Measurements from ENCODE around the gene PABPC1L. TPM values are rescaled to one million over a fixed set of nuclear protein-coding genes. Genes with fewer than 3 reads are reported as not detected.

Gene PABPC1L
- total RNA-seq, 1 donor from 2014 or later = 211 TPM

DNA sequence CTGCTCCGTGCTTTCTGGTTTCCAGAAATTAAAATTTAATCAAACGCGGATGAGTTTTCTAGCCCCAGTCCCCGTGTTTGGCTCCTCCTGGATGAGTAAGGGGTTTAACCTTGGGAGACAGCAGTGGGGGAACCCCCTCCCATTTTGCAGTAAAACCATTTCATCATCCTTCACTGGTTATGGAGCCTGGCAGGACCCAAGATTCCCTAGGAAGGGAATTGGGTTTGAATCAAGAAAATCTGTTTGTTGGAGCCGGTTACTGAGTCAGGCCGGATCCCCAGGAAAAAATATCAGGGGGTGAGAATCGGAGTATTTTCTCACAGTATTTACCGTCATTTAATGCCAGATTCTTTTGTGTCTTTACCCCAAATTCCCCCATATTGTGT is 23.6 kb upstream of the PABPC1L start:
- TF ChIP-seq, protein P1, sequence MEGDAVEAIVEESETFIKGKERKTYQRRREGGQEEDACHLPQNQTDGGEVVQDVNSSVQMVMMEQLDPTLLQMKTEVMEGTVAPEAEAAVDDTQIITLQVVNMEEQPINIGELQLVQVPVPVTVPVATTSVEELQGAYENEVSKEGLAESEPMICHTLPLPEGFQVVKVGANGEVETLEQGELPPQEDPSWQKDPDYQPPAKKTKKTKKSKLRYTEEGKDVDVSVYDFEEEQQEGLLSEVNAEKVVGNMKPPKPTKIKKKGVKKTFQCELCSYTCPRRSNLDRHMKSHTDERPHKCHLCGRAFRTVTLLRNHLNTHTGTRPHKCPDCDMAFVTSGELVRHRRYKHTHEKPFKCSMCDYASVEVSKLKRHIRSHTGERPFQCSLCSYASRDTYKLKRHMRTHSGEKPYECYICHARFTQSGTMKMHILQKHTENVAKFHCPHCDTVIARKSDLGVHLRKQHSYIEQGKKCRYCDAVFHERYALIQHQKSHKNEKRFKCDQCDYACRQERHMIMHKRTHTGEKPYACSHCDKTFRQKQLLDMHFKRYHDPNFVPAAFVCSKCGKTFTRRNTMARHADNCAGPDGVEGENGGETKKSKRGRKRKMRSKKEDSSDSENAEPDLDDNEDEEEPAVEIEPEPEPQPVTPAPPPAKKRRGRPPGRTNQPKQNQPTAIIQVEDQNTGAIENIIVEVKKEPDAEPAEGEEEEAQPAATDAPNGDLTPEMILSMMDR (IDR thresholded peaks at IDR 0.05; ENCODE audit: unreplicated experiment) = peak; percentile 3
- H3K36me3 Mint-ChIP-seq (ENCODE audit: insufficient read depth) = no peaks in the 10 kb centered on the region
- no peaks in the 10 kb centered on the region for H3K9me3 Mint-ChIP-seq (ENCODE audit: low read depth)
- DNase-seq (ENCODE audit: low spot score, unreplicated experiment) = no peak
- peak overlapping the region; percentile 92 for H3K27ac Mint-ChIP-seq
- no peaks in the 10 kb centered on the region for H3K27me3 Mint-ChIP-seq
- peak overlapping the region; percentile 85 for H3K4me3 Mint-ChIP-seq (ENCODE audit: low read depth)
- peaks cover 23% of the 10 kb centered on the region for H3K4me1 Mint-ChIP-seq (ENCODE audit: low read depth)

- no peak for DNase-seq (ENCODE audit: low spot score, unreplicated experiment)
- Mint-ChIP-seq H3K27me3 (no peaks in the 10 kb centered on the region), H3K4me1 (ENCODE audit: low read depth) (peaks cover 23% of the 10 kb centered on the region), H3K4me3 (ENCODE audit: low read depth) (peak overlapping the region; percentile 85), H3K9me3 (ENCODE audit: low read depth) (no peaks in the 10 kb centered on the region), H3K27ac (peak overlapping the region; percentile 92), H3K36me3 (ENCODE audit: insufficient read depth) (no peaks in the 10 kb centered on the region)
- TF ChIP-seq, protein P1 (IDR thresholded peaks at IDR 0.05; ENCODE audit: unreplicated experiment) = no peak
Measured at GRCh38 chr20:44886828-44887227, 23.0 kb upstream of the PABPC1L start.

- Mint-ChIP-seq H3K9me3 (ENCODE audit: low read depth) (no peaks in the 10 kb centered on the region), H3K4me1 (ENCODE audit: low read depth) (peaks cover 23% of the 10 kb centered on the region), H3K4me3 (ENCODE audit: low read depth) (peak overlapping the region; percentile 85), H3K36me3 (ENCODE audit: insufficient read depth) (no peaks in the 10 kb centered on the region), H3K27ac (no peak overlapping the region), H3K27me3 (no peaks in the 10 kb centered on the region)
- DNase-seq (ENCODE audit: low spot score, unreplicated experiment) = no peak
- TF ChIP-seq, protein P1 (IDR thresholded peaks at IDR 0.05; ENCODE audit: unreplicated experiment) = no peak
Measured at GRCh38 chr20:44887466-44887865, 22.4 kb upstream of the PABPC1L start.

GRCh38 chr20:44888226-44889103 is 21.4 kb upstream of the PABPC1L start:
- Mint-ChIP-seq H3K27me3 (no peaks in the 10 kb centered on the region), H3K27ac (peak overlapping the region; percentile 56), H3K4me3 (ENCODE audit: low read depth) (no peak overlapping the region), H3K9me3 (ENCODE audit: low read depth) (no peaks in the 10 kb centered on the region), H3K4me1 (ENCODE audit: low read depth) (peaks cover 23% of the 10 kb centered on the region), H3K36me3 (ENCODE audit: insufficient read depth) (no peaks in the 10 kb centered on the region)
- TF ChIP-seq, protein P1 (IDR thresholded peaks at IDR 0.05; ENCODE audit: unreplicated experiment) = peak; percentile 43
- no peak for DNase-seq (ENCODE audit: low spot score, unreplicated experiment)

DNA sequence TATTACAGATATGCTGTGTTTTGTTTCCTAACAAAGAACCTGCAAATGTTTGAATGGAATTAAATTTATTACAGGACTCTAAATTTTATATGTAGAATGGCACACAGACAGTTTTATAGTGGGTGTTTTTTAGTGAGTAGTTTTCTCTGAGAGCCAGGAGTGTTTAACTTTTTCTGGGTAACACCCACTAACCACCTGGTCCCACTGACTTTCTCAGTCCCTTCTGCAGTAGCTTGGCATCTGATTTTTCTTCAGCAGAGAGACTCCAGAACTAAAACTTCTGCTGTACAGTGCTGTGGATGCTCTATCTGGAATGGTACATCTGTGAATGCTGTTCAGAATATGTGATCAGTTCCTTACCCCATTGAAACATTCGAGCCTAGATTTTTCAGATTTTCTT is 18.0 kb upstream of the PABPC1L start:
- no peak overlapping the region for H3K4me3 Mint-ChIP-seq (ENCODE audit: low read depth)
- H3K4me1 Mint-ChIP-seq (ENCODE audit: low read depth) = peaks cover 12% of the 10 kb centered on the region
- H3K36me3 Mint-ChIP-seq (ENCODE audit: insufficient read depth) = no peaks in the 10 kb centered on the region
- no peaks in the 10 kb centered on the region for H3K27me3 Mint-ChIP-seq
- no peak overlapping the region for H3K27ac Mint-ChIP-seq
- H3K9me3 Mint-ChIP-seq (ENCODE audit: low read depth) = no peaks in the 10 kb centered on the region
- TF ChIP-seq, protein P1 (IDR thresholded peaks at IDR 0.05; ENCODE audit: unreplicated experiment) = no peak
- DNase-seq (ENCODE audit: low spot score, unreplicated experiment) = no peak

Measured in progenitor cell of endocrine pancreas (in vitro differentiated cells).